K562 (cell line): ENCODE measurements around the gene MPIG6B. TPM values are rescaled to one million over a fixed set of nuclear protein-coding genes. Genes with fewer than 3 reads are reported as not detected.

Source experiments
- BRF1 ChIP-seq: IDR thresholded peaks from 3 replicates; pipeline ENCODE4 v1.6.1; 2011; ENCODE audit warnings: borderline replicate concordance, mild to moderate bottlenecking; ENCODE audit not compliant: insufficient read length; ENCODE audit errors: extremely low read depth
- C11orf30 ChIP-seq: fragments of 450-650 bp; IDR thresholded peaks from 2 replicates; pipeline ENCODE4 v1.6.1; 2016; ENCODE audit warnings: low read depth, mild to moderate bottlenecking
- CEBPB ChIP-seq: fragments of 450-650 bp; IDR thresholded peaks from 2 replicates; pipeline ENCODE4 v1.6.1; 2016; ENCODE audit warnings: missing genetic modification characterization, missing compliant biosample characterization
- CXXC5 ChIP-seq: fragments of 250-450 bp; sonication (Bioruptor Pico); IDR thresholded peaks from 2 replicates; pipeline ENCODE4 v1.8.0; 2022; ENCODE audit warnings: inconsistent platforms, mild to moderate bottlenecking, moderate library complexity
- FOXA3 ChIP-seq, 2 experiments: fragments of 450-650 bp in 1 of 2; sonication (generic) in 1 of 2; formaldehyde crosslinking; IDR thresholded peaks in 1 of 2; conservative IDR thresholded peaks in 1 of 2; 2 replicates each; pipeline versions ENCODE4 v1.4.0 to v1.8.0; 2020 to 2022; ENCODE audit warnings: mild to moderate bottlenecking in 2 of 2, missing genetic modification reagents in 1 of 2
- HDAC2 ChIP-seq: fragments of 450-650 bp; IDR thresholded peaks from 2 replicates; pipeline ENCODE4 v1.6.1; 2016; ENCODE audit warnings: mild to moderate bottlenecking
- KDM4B ChIP-seq, 2 experiments: fragments of 450-650 bp in 1 of 2; sonication (generic) in 1 of 2; IDR thresholded peaks; 2 replicates each; pipeline ENCODE4 v1.6.1; 2016 to 2017; ENCODE audit warnings: borderline replicate concordance in 2 of 2, antibody characterized with exemption in 1 of 2, low read depth in 1 of 2, mild to moderate bottlenecking in 1 of 2
- MAFK ChIP-seq: IDR thresholded peaks from 2 replicates; pipeline ENCODE4 v1.6.1; 2011; ENCODE audit warnings: low read length, improper control_type of control experiment
- MCM3 ChIP-seq: fragments of 450-650 bp; IDR thresholded peaks from 2 replicates; pipeline ENCODE4 v1.6.1; 2016
- MYBL2 ChIP-seq, 2 experiments: fragments of 450-650 bp in 1 of 2; sonication (generic) in 1 of 2; formaldehyde crosslinking in 1 of 2; IDR thresholded peaks; 2 replicates each; pipeline versions ENCODE4 v1.6.1 to v1.8.1; 2017 to 2022; ENCODE audit warnings: borderline replicate concordance in 1 of 2, inconsistent platforms in 1 of 2, low read depth in 1 of 2, mild to moderate bottlenecking in 1 of 2, missing genetic modification reagents in 1 of 2, moderate library complexity in 1 of 2
- NFE2 ChIP-seq: IDR thresholded peaks from 2 replicates; pipeline ENCODE4 v1.6.1; 2014; ENCODE audit warnings: antibody characterized with exemption, low read depth
- PHF21A ChIP-seq: fragments of 450-650 bp; IDR thresholded peaks from 2 replicates; pipeline ENCODE4 v1.6.1; 2017; ENCODE audit warnings: low read depth, borderline replicate concordance
- POLR2B ChIP-seq: fragments of 450-650 bp; IDR thresholded peaks from 2 replicates; pipeline ENCODE4 v1.6.1; 2018; ENCODE audit warnings: low read depth; ENCODE audit not compliant: partially characterized antibody
- RBFOX2 ChIP-seq: fragments of 200-400 bp; formaldehyde crosslinking; IDR thresholded peaks from 2 replicates; pipeline ENCODE4 v1.6.1; 2017; ENCODE audit warnings: low read depth, mild to moderate bottlenecking, low read length, moderate library complexity
- TAF1 ChIP-seq: IDR thresholded peaks from 2 replicates; pipeline ENCODE4 v1.6.1; 2011; ENCODE audit warnings: mild to moderate bottlenecking, low read length, moderate library complexity; ENCODE audit not compliant: insufficient read depth, control insufficient read depth, severe bottlenecking; ENCODE audit errors: extremely low read depth
- TBL1XR1 ChIP-seq, 2 experiments: IDR thresholded peaks; 2 replicates each; pipeline ENCODE4 v1.6.1; 2012; ENCODE audit warnings: improper control_type of control experiment in 2 of 2, low read length in 2 of 2, mild to moderate bottlenecking in 1 of 2
- TCFL5 ChIP-seq: fragments of 250-450 bp; sonication (Bioruptor Pico); conservative IDR thresholded peaks from 2 replicates; pipeline ENCODE4 v1.6.1; 2021; ENCODE audit warnings: mild to moderate bottlenecking, moderate library complexity, matching md5 sums
- TEAD2 ChIP-seq: fragments of 450-650 bp; IDR thresholded peaks from 2 replicates; pipeline ENCODE4 v1.6.1; 2016; ENCODE audit warnings: missing genetic modification characterization, control low read depth, missing compliant biosample characterization
- XRCC3 ChIP-seq: fragments of 450-650 bp; IDR thresholded peaks from 2 replicates; pipeline ENCODE4 v1.6.1; 2017; ENCODE audit warnings: mild to moderate bottlenecking, moderate library complexity
- ZBTB5 ChIP-seq: fragments of 450-650 bp; IDR thresholded peaks from 2 replicates; pipeline ENCODE4 v1.6.1; 2017; ENCODE audit warnings: antibody characterized with exemption
- ZNF3 ChIP-seq: fragments of 250-450 bp; sonication (Bioruptor Pico); IDR thresholded peaks from 2 replicates; pipeline ENCODE4 v1.5.0; 2021; ENCODE audit warnings: mild to moderate bottlenecking, moderate library complexity
- ZNF347 ChIP-seq: fragments of 450-650 bp; formaldehyde crosslinking; IDR thresholded peaks from 2 replicates; pipeline ENCODE4 v1.4.0; 2020; ENCODE audit warnings: low read depth, mild to moderate bottlenecking, moderate library complexity
- ZNF57 ChIP-seq: fragments of 450-650 bp; formaldehyde crosslinking; IDR thresholded peaks from 2 replicates; pipeline ENCODE4 v1.4.0; 2020; ENCODE audit warnings: mild to moderate bottlenecking, moderate library complexity
- polyA plus RNA-seq, 8 experiments: library from polyadenylated mRNA; depleted of rRNA in 4 of 8; stranded (reverse) in 5 of 8; unstranded in 3 of 8; fragments of >200 nt; fragmentation: Nextera tagmentation in 2 of 8; fragmentation: Illumina TruSeq in 1 of 8; extraction: Ambion mirVana in 2 of 8; extraction: Trizol in 1 of 8; gene quantifications; 2 replicates each; pipeline versions ENCODE4 v1.2.1 to v1.2.3, GENCODE V29; 2011 to 2014; ENCODE audit warnings: inconsistent platforms in 1 of 8, missing spikeins in 1 of 8
- total RNA-seq, 7 experiments: library from RNA; depleted of rRNA in 6 of 7; stranded (reverse); fragments of >200 nt in 6 of 7; fragmentation: Illumina TruSeq in 2 of 7; extraction: Trizol in 2 of 7; gene quantifications; 2 replicates each; pipeline versions ENCODE4 v1.2.1 to v1.2.3, GENCODE V29; 2011 to 2021; ENCODE audit warnings: low replicate concordance in 1 of 7
- TF ChIP-seq, protein P1 (sequence below): fragments of 250-450 bp; sonication (Bioruptor Pico); IDR thresholded peaks from 2 replicates; pipeline ENCODE4 v1.5.0; 2020; ENCODE audit warnings: mild to moderate bottlenecking, borderline replicate concordance

Gene MPIG6B
- total and polyA plus RNA-seq, 9 of the 15 experiments (the other 6 are each of a cell fraction or from before 2014, with no cell fraction given), result 0.11 to 1.2 (median 0.28) TPM; not detected in 1

DNA sequence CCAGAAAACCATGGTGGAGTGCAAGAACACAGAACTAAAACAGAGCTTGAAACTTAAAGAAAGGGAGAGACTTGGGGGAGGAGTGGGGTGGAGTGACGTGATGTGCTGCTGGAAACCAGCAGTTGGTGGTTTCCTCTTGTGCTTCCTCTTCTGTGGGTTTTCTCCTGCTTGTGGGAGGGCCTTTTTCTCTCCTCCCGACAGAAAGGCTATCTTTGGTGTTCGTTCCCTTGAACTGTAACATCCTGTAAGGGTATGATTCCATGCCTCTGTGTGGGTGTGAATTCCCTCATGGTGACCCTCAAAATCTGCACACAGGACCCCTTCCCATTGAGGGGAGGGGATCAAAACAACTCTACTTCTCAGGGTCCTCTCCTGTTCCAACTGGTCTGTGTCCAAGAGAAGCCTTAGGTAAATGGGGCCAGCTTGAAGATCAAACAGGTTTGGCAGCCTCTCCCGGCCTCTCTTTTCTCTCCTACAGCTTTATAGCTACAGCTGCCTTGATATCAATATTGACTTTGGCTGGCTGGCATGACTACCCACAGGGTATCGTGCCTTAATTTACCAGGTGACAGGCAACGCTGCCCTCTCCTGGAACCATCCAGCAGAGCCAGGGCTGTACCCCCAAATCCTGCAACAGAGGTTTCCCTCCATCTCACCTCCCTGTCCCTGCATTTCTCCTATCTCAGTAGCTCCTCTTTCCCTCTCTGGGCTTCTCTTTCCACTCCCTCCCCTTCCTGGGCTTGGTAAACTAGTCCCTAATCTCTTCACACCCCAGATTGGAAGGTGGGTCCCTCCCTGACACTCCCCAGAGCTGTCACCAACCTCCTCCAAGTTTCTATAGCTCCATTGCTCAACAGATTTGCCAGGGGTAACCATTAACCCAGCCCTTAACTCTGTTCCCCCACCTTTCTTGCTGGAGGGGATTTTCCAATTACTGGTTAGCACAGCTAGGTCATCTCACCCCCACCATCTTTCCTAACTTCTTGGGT lies 15.1 kb downstream of the MPIG6B start (continued):
- TF ChIP-seq MAFK (no peak), RBFOX2 (peak; percentile 73), ZNF3 (no peak), BRF1 (no peak), CXXC5 (CRISPR knock-in tag) (peak; percentile 41), MCM3 (no peak), TBL1XR1 (IDR thresholded peaks at IDR 0.05; ENCODE audit: low read length in 2 of 2) (peak; percentile 77 to 95), ZNF347 (CRISPR knock-in tag) (no peak), CEBPB (tag) (peak; percentile 94), C11orf30 (no peak), PHF21A (no peak), XRCC3 (no peak), MYBL2 (IDR thresholded peaks at IDR 0.05; ENCODE audit: low read depth) (no peak), MYBL2 (CRISPR knock-in tag; IDR thresholded peaks at IDR 0.05; ENCODE audit: borderline replicate concordance) (no peak), TAF1 (no peak), HDAC2 (peak; percentile 84), NFE2 (no peak), TCFL5 (CRISPR knock-in tag) (0 out of 2 replicates have a peak, but pooled peaks have one; percentile 41), ZNF57 (CRISPR knock-in tag) (peak; percentile 63), FOXA3 (CRISPR knock-in tag; conservative IDR thresholded peaks at IDR 0.05 in 1 of 2, IDR thresholded peaks at IDR 0.05 in 1 of 2) (peak; percentile 20 to 78; a peak in 1 of 4 replicates), TEAD2 (tag) (0 out of 2 replicates have a peak, but pooled peaks have one; percentile 15), ZBTB5 (no peak; the same call in 1 of the 2 replicates), POLR2B (peak; percentile 94), KDM4B (IDR thresholded peaks at IDR 0.05; ENCODE audit: borderline replicate concordance in 2 of 2, low read depth in 1 of 2) (no peak)
- TF ChIP-seq, protein P1, sequence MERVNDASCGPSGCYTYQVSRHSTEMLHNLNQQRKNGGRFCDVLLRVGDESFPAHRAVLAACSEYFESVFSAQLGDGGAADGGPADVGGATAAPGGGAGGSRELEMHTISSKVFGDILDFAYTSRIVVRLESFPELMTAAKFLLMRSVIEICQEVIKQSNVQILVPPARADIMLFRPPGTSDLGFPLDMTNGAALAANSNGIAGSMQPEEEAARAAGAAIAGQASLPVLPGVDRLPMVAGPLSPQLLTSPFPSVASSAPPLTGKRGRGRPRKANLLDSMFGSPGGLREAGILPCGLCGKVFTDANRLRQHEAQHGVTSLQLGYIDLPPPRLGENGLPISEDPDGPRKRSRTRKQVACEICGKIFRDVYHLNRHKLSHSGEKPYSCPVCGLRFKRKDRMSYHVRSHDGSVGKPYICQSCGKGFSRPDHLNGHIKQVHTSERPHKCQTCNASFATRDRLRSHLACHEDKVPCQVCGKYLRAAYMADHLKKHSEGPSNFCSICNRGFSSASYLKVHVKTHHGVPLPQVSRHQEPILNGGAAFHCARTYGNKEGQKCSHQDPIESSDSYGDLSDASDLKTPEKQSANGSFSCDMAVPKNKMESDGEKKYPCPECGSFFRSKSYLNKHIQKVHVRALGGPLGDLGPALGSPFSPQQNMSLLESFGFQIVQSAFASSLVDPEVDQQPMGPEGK, result peak; percentile 80; the same call in 1 of the 2 replicates
